Stimulated activated CD8-positive, alpha-beta memory T cell treated with anti-CD3 and anti-CD28 coated beads, Interleukin-7, amount 100 ng/mL, for 48 hours (primary cell): ENCODE data around the gene NDOR1.

Source experiments
- DNase-seq, 2 donors: peaks; one replicate each; pipeline ENCODE4 v3.0.0-alpha.2; 2020; ENCODE audit warnings: low read depth in 1 of 2; ENCODE audit errors: extremely low read depth in 1 of 2

NDOR1 gene

DNA sequence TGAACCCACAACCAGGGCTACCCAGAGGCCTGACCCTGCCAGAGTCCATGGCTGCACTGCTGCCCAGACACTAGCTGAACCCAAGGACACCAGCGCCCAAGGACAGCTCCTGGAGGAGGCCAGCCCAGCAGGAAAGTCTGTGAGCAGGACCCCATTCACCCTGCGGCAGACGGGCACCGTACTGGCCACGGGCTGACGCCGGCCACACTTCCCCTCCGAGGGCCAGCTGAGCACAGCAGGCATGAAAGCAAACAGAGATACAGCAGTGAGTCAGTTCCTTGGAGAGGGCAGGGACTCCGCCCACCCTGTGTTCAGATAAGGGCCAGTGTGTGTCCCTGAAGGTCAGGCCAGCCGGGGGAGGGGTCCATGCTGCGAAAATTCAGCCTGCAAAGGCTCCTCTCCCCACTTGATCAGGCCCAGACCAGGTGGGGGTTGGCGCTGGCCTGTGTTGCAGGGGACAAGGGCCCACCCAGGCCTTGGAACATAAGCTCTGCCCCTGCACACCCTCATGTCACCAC, 13.3 kb downstream of the NDOR1 start:
- no peak for DNase-seq

DNA sequence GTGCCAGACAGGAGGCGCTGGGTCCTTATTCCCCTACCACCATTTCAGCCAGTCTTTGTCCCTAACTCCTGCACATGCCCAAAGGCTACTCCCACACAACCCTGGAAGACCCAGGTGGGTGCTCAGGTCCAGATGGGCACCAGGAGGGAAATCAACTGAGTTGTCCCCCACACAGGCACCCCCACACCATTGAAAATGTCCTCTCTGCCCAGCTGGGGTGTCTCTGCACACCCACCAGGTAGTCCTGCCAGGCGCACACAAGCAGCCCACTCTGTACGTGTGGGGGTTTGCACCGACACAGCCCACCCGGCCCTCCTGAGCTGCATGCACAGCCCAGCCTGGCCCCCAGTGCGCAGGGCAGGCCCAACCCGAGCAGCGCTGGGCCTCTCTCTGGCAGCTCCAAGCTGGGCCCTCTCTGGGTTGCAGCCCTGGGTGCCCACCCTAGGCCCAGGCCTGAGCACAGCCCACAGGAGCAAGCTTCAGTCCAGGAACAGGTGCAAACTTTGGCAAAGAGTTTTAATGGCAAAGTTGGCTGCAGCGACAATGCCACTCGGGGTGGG, 14.3 kb downstream of the NDOR1 start:
- no peak for DNase-seq

DNA sequence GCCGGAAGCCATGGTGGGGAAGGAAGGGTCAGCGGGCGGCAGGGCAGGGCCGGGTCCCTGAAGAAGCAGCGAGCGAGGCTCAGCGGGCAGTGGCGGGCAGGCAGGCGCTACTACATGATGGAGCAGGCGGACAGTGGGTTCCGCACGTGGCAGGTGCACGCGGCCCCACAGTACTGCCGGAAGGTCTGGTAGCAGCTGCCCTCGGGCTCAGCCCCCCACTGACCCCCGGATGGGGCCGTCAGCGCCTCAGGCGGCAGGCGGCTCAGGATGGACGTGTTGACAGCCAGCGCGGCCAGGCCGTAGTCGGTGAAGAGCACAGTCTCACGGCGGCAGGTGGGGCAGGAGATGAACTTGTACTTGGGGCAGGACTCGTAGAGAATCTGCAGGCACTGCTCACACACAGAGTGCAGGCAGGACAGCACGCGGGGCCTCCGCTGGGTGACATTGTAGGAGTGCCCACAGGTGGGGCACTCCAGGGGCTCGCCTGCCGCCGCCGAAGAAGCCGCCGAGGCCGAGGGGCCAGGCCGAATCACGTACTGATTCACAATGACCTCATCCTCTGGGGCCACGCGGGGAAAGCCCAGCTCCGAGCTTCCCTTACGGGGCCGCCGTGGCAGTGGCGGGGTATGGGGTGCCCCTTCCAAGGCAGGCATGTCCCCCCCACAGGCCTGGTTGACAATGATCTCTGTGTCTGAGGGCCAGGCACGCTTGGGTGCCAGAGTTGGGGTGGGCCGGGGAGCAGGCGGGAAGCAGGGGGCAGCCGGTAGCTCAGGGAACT, 15.0 kb downstream of the NDOR1 start:
- no peak for DNase-seq

DNA sequence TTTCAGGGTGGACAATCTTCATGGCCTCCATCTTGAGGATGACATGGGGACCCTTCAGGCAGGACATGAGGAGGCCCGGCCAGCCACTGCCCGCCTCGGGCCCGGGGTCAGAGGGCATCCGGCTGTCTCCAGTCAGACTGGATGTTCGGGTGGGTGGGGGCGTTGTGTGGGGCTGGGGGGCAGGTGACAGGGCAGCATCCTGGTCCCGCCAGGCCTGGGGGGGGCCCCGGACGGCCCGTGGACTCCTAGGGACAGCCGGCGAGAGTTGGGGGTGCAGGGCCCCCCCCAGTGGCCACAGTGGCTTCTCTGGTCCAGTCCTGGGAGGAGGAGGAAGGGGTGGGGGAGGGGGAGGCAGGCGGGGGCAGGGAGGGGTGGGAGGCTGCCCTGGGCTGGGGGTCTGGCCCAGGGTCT, 15.6 kb downstream of the NDOR1 start:
- DNase-seq = no peak

DNA sequence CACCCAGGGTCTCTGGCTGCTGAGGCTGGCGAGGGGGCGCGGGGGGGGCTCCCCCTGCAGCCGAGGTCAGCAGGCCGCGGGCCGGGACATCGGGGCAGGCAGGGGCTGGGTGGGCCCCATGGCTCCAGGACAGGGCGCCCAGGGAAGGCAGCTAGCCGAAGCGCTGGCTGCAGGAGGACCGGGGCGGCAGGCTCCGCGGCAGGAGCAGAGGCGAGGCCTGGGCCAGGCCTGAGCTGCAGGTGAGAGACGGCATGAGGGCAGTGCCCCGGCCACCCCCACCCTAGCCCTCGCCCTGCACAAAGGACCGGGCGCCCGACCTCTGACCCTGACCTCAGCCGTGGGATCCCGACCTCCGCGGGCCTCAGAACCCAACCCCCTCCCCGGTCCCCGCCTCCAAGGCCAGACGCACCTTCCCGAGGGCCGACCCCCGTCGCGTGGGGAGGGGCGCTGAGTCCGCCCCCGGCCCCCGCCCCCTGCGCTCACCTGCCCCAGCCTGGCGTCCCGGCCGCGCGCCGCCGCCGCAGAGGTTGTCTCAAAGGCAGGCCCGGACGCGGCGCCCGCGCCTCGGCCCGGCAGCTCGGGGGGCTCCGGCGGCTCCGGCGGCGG, 16.1 kb downstream of the NDOR1 start:
- no peak for DNase-seq

DNA sequence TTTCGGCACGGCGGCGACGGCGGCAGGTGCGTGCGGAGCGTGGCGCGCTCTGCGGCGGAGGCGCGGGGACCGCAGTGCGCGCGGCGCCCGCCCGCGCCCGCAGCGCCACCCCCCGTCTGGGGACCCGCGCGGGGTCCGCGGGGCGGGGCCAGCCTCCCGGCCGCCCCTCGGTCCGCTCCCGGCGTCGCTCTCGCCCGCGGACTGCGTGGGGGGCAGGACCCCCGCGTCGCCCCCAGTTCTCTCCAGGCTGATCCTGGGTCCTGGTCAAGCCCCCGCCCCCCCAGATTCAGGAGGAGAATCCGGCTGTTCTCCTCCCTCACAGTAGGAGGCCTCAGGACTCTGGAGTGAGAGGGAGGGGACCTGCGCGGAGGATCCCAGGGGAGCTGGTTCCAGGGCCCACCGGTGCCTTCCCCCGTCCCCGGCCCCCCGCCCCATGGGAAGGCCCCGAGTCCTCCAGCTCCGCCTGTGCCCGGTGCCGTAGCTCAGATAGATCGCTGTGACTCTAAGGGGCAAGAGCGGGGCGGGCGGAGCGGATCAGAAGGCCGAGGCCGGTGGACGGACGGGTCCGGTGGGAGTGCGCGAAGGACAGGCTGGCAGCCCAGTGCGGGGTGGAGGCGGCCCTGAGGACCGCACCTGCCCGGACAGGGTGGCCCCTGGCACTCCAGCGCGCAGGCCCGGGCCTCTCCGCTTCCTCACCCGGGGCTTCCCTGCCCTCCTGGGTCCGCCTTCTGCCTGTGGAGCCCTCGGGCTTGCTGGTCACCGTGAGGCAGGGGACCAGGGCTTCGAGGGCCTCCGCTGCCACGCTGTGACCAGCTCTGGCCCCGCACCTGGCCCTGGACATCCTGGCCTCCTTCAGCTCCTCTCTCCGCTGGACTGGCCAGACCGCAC, 16.9 kb downstream of the NDOR1 start, which contains the start of gene RNF208:
Gene RNF208 (minus strand): TSS at position 51 of the 888 bp plus-strand sequence. CDS start 1,028 bp downstream, outside the sequence.
- DNase-seq = no peak

DNA sequence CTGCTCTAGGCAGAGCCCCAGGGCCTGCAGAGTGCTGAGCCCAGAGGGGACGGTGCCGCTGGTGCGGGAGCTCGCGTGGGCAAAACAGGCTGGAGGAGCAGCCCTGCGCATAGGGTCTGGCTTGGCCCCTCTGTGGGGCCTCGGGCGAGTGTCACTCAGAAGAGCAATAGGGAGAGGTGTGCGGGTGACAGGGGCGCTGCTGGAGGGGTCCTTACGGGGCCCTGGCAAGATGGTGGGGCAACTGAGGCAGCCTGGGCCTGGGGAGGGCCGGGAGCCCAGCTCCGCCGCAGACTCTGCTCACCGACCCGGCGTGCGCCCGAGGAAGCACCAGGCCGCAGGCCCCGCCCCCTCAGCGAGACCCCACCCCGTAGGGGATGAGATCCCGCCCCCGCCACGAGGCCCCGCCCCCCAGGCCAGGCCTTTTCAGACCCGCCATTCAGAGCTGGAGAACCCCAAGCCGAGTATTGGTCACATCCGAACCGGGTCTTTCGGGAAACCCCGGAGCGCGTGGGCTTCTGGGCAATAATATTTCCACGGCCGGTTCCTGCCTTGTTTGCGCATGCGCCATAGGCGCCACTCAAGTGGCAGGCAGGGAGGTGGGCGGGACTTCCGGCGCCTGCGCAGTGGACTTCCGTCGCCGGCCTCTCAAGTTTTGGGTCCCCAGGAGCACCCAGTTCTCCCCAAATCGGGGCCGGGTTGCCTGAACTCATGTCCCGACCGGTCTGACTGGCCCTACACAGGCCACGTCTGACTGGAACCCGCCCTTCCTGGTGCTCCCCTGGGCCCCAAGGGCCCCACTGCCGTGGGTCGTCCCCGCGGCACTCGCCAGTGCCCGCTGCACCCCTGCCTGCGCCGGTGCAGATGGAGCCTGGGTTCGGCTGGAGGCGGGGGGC, 17.8 kb downstream of the NDOR1 start:
- peak; percentile 97 to 98 for DNase-seq

DNA sequence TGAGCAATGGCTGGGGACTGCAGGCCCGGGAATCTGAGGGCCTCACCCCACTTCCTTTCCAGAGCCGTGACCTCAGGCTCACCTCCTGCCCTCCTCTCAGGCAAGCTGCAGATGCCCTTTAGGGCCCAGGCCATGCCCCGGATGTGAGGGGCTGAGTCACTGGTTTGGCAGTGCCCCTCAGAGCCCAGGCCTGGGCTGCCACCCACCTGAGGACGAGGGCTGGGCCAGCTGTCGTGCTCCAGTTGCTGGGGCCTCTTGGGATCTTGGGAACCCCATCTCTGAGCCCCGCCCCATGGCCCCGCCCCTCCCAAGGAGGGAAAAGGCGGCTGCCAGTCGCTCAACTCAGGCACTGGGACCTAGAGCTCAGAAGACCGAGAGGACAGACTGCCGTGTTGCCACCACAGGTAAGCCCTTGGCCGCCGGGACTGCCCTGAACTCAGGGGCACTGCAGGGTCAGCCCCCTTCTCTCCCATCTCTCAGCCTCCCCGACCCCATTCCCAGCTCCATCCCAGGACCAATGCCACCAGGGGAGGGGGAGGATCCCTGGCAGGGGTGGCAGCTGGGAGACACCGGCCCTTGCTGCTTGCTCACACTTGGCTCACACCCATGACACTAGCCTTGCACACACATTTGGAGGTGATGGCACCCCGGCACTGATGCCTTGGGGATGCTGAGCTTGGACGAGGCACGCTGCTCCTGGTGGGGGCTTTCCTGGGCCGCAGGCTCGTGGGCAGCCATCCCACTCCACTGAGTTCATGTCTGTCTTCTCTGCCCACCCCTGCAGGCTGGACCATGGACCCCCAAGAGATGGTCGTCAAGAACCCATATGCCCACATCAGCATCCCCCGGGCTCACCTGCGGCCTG, 19.6 kb downstream of the NDOR1 start, which contains the start of gene CYSRT1:
Gene CYSRT1 (plus strand): TSS at position 345 of the 865 bp plus-strand sequence. CDS start 448 bp downstream, at position 793.
- no peak for DNase-seq

DNA sequence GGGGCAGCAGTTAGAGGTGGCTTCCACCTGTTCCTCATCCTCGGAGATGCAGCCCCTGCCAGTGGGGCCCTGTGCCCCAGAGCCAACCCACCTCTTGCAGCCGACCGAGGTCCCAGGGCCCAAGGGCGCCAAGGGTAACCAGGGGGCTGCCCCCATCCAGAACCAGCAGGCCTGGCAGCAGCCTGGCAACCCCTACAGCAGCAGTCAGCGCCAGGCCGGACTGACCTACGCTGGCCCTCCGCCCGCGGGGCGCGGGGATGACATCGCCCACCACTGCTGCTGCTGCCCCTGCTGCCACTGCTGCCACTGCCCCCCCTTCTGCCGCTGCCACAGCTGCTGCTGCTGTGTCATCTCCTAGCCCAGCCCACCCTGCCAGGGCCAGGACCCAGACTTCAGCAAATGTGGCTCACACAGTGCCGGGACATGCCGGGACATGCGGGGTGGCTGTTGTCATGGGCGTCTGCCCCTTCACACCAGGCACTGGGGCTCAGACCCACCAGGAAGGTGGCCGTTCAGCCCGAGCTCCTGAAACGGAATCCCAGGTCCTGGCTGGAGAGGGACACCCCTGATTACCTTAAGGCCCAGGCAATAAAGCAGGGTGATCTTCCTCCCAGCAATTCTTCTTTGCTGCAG, 20.3 kb downstream of the NDOR1 start:
- no peak for DNase-seq

DNA sequence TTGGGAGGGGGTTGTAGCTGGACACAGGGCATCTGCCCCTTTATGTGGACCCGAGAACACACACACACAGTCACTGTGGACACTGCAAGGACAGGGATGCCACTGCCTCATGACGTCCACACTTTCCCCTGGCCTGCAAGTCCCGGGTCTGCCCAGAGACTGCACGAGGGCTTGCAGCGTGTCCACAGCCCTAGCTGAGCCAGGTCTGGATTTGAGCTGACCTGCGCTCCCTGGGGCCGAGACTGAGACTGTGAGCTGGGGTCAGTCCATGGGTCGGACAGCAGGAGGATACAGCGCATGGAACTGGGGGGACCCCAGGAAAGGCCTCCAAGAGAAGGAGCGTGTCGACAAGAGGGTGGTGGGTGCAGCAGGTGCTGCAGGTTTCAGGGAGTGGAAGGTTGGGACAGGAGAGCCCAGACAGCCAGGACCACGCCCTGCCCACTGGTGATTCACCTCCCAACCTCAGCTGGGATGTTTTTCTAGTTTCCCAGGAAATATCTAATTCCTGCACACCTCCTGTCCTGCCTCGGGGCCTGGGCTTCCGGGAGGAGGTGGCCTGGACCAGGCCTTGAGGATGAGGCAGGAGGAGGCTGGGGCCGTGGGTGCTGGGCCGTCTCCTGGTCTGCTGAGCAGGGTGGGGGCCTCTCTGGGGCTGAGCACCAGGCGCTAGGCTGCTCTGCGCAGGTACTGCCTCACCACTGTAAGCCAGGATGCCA, 21.0 kb downstream of the NDOR1 start:
- no peak for DNase-seq

DNA sequence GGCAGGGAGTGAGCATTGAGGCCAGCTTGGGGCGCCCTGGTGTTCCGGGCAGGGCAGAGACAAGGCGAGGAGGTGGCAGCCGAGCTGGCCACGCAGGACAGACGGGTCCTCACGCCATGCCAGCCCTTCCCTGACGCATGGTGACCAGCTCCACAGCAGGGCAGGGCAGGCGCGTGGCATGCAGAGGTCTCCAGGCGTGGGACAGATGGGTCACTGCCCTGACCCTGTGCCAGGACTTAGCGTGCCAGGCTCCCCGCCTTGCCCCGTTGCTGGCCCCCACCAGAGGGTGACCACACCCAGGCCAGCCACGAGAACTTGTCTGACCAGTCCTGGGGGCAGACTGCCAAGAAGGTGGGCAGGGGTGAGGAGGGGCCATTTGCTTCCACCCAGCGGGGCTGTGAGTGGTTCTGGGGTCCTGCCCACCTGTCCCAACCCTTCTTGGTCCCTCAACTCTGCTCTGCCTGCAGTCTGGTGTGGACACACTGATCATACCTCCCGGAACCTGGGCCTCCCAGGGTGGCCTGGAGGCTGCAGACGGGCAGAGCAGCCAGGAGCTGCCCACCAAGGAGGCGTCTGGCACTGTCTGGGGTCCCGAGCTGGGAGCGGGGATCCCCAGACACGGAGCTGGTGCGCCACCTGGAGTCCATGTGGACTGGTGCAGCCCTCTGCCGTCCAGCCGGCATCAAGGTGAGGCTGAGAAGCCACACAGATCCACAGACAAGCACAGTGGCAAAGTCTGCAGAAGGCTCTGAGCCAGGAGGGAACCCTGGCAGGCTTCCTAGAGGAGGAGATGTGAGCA, 21.8 kb downstream of the NDOR1 start, which contains the start of gene RNF224:
Gene RNF224 (plus strand): TSS at position 449 of the 799 bp plus-strand sequence. CDS start 834 bp downstream, outside the sequence.
- peak; percentile 61 to 76 for DNase-seq

DNA sequence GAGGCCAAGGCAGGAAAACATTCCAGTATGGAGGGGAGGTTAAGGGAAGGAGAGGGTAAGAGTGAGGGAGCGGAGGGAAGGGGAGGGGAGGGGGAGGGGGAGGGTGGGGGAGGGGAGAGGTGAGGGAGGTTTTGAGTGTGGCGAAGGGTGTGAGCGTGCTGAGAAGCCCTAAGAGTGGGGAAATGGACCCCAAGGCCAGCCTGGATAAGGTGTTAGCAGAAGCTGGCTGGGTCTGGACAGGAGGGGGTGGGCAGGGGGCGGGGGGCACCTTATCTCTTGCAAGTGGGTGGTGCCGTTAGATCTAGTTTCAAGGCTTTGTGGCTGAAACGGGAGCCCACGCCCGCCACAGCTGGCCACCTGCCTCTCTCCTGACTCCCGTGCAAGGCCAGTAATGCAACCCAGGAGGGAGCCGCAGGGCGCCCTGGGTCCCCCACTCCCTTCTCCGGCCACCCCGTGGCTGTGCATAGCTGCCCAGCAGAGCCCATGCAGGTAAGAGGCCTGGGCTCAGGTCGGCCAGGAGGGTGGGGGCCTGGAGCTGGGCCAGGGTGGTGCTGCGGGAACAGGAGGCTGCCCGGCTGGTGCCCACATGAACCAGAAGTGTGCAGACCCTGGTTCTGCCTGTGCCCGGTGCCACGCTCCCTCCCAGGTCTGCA, 22.5 kb downstream of the NDOR1 start:
- DNase-seq = no peak

DNA sequence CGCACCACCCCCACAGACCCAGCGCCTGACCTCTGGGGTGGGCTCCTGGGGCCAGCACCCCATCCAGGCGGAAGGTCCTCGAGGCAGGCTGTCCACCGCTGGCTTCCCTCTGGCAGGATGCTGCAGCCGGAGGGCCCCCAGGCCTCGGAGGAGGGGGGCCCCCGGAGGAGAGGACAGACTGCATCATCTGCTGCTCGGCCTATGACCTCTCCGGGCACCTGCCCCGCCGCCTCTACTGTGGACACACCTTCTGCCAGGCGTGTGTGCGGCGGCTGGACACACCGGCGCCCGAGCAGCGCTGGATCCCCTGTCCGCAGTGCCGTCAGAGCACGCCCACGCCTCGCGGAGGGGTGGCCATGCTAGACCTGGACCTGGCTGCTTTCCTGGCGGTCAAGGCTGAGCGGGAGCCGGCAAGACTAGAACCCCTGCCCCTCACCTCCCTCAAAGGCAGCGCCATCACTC, 23.0 kb downstream of the NDOR1 start:
- no peak for DNase-seq

DNA sequence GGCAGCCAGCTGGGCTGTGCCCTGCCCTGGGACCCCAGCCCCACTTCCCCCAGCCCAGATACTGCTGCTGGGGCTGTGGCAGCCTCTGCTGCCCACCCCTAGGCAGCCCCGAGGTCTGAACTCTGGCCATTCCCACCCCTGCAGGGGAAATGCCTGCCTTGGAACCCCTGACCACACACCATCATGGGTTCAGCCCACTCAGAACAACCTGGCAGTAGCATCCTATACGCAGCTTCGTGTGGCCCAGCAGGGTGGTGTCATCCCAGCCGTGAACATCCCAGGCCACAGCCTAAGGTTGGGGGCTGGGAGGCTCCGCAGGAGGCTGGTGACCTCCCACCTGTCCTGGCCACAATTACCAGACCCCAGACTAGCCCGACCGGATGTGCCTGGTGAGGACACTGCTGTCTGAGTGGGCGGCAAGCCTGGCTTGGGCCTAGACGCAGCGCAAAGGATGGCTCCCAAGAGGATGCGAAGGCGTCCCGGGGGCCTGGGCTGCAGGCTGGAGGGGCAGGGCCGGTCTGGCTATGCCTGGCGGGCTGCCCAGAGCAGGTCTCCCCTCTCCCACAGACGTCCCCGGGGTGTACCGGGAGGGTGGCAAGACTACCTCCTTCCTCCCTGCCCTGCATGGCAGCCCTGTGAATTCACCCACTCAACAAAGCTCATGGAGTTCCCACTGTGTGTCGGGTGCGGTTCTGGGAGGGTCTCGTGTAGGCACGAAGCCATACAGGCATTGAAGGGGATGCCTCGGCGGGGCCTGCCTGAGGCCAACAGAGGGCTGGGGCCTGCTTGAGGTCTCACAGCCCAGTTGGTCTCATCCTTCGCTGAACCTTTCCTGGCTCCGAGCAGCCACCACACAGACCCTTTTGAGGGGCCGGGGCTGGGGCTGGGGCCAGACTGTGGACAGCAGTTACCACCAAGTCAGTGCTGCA, 23.7 kb downstream of the NDOR1 start:
- DNase-seq = no peak
